Activated CD8-positive, alpha-beta T cell treated with anti-CD3 and anti-CD28 coated beads for 36 hours (primary cell): ENCODE data around the gene COL25A1. TPM values are rescaled to one million over a fixed set of nuclear protein-coding genes. Genes with fewer than 3 reads are reported as not detected.
"Not testable (repeated sequence)": the region's sequence is repeated elsewhere in the genome, so short reads cannot be mapped to it uniquely, and the experiment has no call there.

Source experiments
- ATAC-seq: fragments of 200-7000 bp; cut with Tn5 transposase; one replicate; pipeline ENCODE4 v1.10.0; 2021; ENCODE audit warnings: mild to moderate bottlenecking, moderate library complexity
- CTCF ChIA-PET: fragments of 350-600 bp; sonication (Branson Sonifier 250); formaldehyde crosslinking; loops from one replicate; lab custom pipeline; 2021; ENCODE audit warnings: antibody characterized with exemption; lab: Charles Lee
- POLR2A ChIA-PET: fragments of 350-600 bp; sonication (Branson Sonifier 250); formaldehyde crosslinking; loops from one replicate; lab custom pipeline; 2021; ENCODE audit warnings: antibody characterized with exemption; lab: Charles Lee
- DNase-seq: peaks from one replicate; pipeline ENCODE4 v3.0.0-alpha.2; 2020
- H3K27ac Mint-ChIP-seq: one replicate; pipeline ENCODE4 v1.8.0; 2021; ENCODE audit warnings: mild to moderate bottlenecking, mixed read lengths
- H3K27me3 Mint-ChIP-seq: one replicate; pipeline ENCODE4 v1.8.0; 2021; ENCODE audit warnings: mixed read lengths
- H3K36me3 Mint-ChIP-seq: one replicate; pipeline ENCODE4 v1.8.0; 2021; ENCODE audit warnings: low read depth, mixed read lengths
- H3K4me1 Mint-ChIP-seq: one replicate; pipeline ENCODE4 v1.8.0; 2021; ENCODE audit warnings: low read depth, mixed read lengths
- H3K4me3 Mint-ChIP-seq: one replicate; pipeline ENCODE4 v1.8.0; 2021; ENCODE audit warnings: mild to moderate bottlenecking, moderate library complexity, mixed read lengths
- H3K9me3 Mint-ChIP-seq: one replicate; pipeline ENCODE4 v1.8.0; 2021; ENCODE audit warnings: mixed read lengths
- CTCF ChIP-seq: fragments of 200-600 bp; IDR thresholded peaks from one replicate; pipeline ENCODE4 v1.8.0; 2022; ENCODE audit warnings: antibody characterized with exemption, mild to moderate bottlenecking
- intact Hi-C: fragments of 100-400 bp; cut with micrococcal nuclease; formaldehyde crosslinking; loops from one replicate; pipeline ENCODE4 v1.10.0; 2022
- total RNA-seq, 2 experiments: library from RNA; stranded (reverse); gene quantifications; one replicate each; pipeline ENCODE4 v1.2.3, GENCODE V29; 2021

COL25A1 gene
- total RNA-seq, 2 experiments from 2014 or later = not detected

GRCh38 chr4:108943371-108943770 lies 359.1 kb downstream of the COL25A1 start:
- ATAC-seq (no peak), DNase-seq (no peak)
- TF ChIP-seq CTCF = no peak
- Mint-ChIP-seq H3K9me3 (no peaks in the 10 kb centered on the region), H3K27ac (no peak overlapping the region), H3K4me1 (no peaks in the 10 kb centered on the region), H3K27me3 (no peaks in the 10 kb centered on the region), H3K36me3 (no peaks in the 10 kb centered on the region), H3K4me3 (no peak overlapping the region)
- intact Hi-C loops = no loop called here
- ChIA-PET CTCF (no interaction called here), POLR2A (no interaction called here)

- Mint-ChIP-seq H3K4me3 (no peak overlapping the region), H3K27me3 (no peaks in the 10 kb centered on the region), H3K36me3 (no peaks in the 10 kb centered on the region), H3K4me1 (no peaks in the 10 kb centered on the region), H3K27ac (no peak overlapping the region), H3K9me3 (no peaks in the 10 kb centered on the region)
- ATAC-seq (no peak), DNase-seq (no peak)
- ChIA-PET POLR2A (no interaction called here), CTCF (no interaction called here)
- TF ChIP-seq CTCF = no peak
- intact Hi-C loops = no loop called here
These were observed 360.5 kb downstream of the COL25A1 start for GRCh38 chr4:108941904-108942430.

- DNase-seq (no peak), ATAC-seq (no peak)
- Mint-ChIP-seq H3K4me3 (no peak overlapping the region), H3K4me1 (no peaks in the 10 kb centered on the region), H3K27ac (no peak overlapping the region), H3K36me3 (no peaks in the 10 kb centered on the region), H3K27me3 (no peaks in the 10 kb centered on the region), H3K9me3 (no peaks in the 10 kb centered on the region)
- POLR2A ChIA-PET = no interaction called here
- intact Hi-C loops = no loop called here
- CTCF ChIA-PET = no interaction called here
- TF ChIP-seq CTCF = no peak
These were observed 361.8 kb downstream of the COL25A1 start for GRCh38 chr4:108940634-108941033.

- no peaks in the 10 kb centered on the region for H3K36me3 Mint-ChIP-seq
- TF ChIP-seq CTCF = no peak
- POLR2A ChIA-PET = no interaction called here
- no peaks in the 10 kb centered on the region for H3K9me3 Mint-ChIP-seq
- no peaks in the 10 kb centered on the region for H3K27me3 Mint-ChIP-seq
- ATAC-seq (no peak), DNase-seq (no peak)
- no peak overlapping the region for H3K27ac Mint-ChIP-seq
- CTCF ChIA-PET = no interaction called here
- no peak overlapping the region for H3K4me3 Mint-ChIP-seq
- H3K4me1 Mint-ChIP-seq = no peaks in the 10 kb centered on the region
- intact Hi-C loops = no loop called here
These were observed 362.3 kb downstream of the COL25A1 start for GRCh38 chr4:108940149-108940548.

GRCh38 chr4:108937066-108937465 lies 365.4 kb downstream of the COL25A1 start:
- no peak for TF ChIP-seq CTCF
- H3K4me1 Mint-ChIP-seq = no peaks in the 10 kb centered on the region
- ChIA-PET CTCF (no interaction called here), POLR2A (no interaction called here)
- ATAC-seq (no peak), DNase-seq (no peak)
- no peak overlapping the region for H3K27ac Mint-ChIP-seq
- no peaks in the 10 kb centered on the region for H3K9me3 Mint-ChIP-seq
- H3K36me3 Mint-ChIP-seq = no peaks in the 10 kb centered on the region
- H3K4me3 Mint-ChIP-seq = no peak overlapping the region
- H3K27me3 Mint-ChIP-seq = no peaks in the 10 kb centered on the region
- intact Hi-C loops = no loop called here

GRCh38 chr4:108933925-108934324 lies 368.5 kb downstream of the COL25A1 start:
- H3K36me3 Mint-ChIP-seq, H3K4me1 Mint-ChIP-seq, DNase-seq, ATAC-seq, H3K4me3 Mint-ChIP-seq, H3K27ac Mint-ChIP-seq, intact Hi-C loops, H3K27me3 Mint-ChIP-seq, H3K9me3 Mint-ChIP-seq, CTCF ChIA-PET, POLR2A ChIA-PET: not testable (repeated sequence)
